Measurements from ENCODE around the gene CRAMP1.
"Not testable (repeated sequence)": the region's sequence is repeated elsewhere in the genome, so short reads cannot be mapped to it uniquely, and the experiment has no call there.

Gene CRAMP1

GRCh38 chr16:1581804-1582203, 30.4 kb upstream of the CRAMP1 start:
- no peak for TF ChIP-seq CTCF (IDR thresholded peaks at IDR 0.05; ENCODE audit: low read depth, low read length, missing control alignments)
- DNase-seq (ENCODE audit: extremely low read depth, low read depth): no peak
- no peak overlapping the region for H3K4me3 ChIP-seq (replicated peaks; ENCODE audit: low read depth, low read length)

- no peak for DNase-seq (ENCODE audit: extremely low read depth, low read depth)
- TF ChIP-seq CTCF (IDR thresholded peaks at IDR 0.05; ENCODE audit: low read depth, low read length, missing control alignments): no peak
- H3K4me3 ChIP-seq (replicated peaks; ENCODE audit: low read depth, low read length): no peak overlapping the region
Observed at GRCh38 chr16:1583180-1583579, 29.0 kb upstream of the CRAMP1 start.

DNA sequence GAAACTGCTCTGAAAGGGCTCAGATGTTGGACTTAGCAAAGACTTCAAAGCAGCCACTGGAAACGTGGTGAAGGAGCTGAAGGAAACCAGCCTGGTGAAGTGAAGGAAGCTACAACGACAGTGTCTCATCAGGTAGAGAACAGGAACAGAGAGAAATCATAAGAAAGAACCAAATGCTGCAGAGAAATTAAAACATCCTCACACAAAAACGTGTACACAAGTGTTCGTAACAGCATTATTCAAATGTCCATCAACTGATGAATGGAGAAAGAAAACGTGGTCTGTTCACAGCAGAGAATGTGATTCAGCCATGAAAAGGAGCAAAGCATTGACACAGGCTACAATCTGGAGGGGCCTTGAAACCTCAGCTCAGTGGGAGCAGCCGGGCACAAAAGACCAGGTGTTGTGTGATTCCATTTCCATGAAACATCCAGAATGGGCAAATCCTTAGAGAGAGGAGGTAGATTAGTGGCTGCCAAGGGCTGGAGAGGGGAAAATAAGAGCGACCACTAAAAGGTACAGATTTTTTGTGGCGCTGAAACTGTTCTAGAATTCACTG, 27.2 kb upstream of the CRAMP1 start:
- H3K4me3 ChIP-seq (replicated peaks; ENCODE audit: low read depth, low read length): no peak overlapping the region
- no peak for DNase-seq (ENCODE audit: extremely low read depth, low read depth)
- no peak for TF ChIP-seq CTCF (IDR thresholded peaks at IDR 0.05; ENCODE audit: low read depth, low read length, missing control alignments)

DNA sequence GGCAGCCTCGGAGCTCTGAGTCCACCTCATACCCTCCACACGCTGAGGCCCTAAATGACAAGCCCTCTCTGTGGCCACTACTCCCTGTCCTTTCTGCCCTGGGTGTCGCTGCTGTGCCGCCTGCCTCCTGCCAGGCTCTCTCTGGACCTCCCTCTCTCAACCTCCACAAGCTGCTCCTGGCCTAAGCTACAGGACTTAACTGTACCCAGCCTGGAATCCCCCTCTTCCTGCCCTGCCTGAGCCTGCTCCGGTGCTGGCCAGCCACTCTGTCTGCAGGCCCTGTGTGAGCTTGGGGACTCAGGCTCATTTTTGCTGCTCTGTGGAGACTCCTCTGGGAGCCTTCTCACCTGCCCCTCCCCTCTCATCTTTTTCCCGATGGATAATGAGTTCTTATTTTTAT, 21.8 kb upstream of the CRAMP1 start:
- TF ChIP-seq CTCF (IDR thresholded peaks at IDR 0.05; ENCODE audit: low read depth, low read length, missing control alignments): no peak
- no peak for DNase-seq (ENCODE audit: extremely low read depth, low read depth)
- H3K4me3 ChIP-seq (replicated peaks; ENCODE audit: low read depth, low read length): no peak overlapping the region

- H3K4me3 ChIP-seq (replicated peaks; ENCODE audit: low read depth, low read length): no peak overlapping the region
- no peak for DNase-seq (ENCODE audit: extremely low read depth, low read depth)
- no peak for TF ChIP-seq CTCF (IDR thresholded peaks at IDR 0.05; ENCODE audit: low read depth, low read length, missing control alignments)
Observed at GRCh38 chr16:1590930-1591705, 21.0 kb upstream of the CRAMP1 start.

DNA sequence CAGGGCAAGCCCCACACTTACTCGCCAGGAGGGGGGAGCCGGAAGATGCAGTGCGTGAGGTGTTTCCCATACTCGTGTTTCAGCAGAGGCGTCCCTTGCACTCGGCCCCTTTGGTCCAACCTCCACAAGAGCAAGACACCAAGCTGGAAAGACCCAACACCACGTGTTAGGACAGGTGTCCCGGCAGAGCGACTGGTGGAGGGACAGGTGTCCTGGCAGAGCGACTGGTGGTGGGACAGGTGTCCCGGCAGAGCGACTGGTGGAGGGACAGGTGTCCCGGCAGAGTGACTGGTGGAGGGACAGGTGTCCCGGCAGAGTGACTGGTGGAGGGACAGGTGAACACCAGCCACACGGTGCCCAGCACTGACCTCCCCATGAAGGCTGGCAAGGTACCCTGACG, 19.7 kb upstream of the CRAMP1 start:
- DNase-seq (ENCODE audit: extremely low read depth, low read depth): no peak
- no peak for TF ChIP-seq CTCF (IDR thresholded peaks at IDR 0.05; ENCODE audit: low read depth, low read length, missing control alignments)
- no peak overlapping the region for H3K4me3 ChIP-seq (replicated peaks; ENCODE audit: low read depth, low read length)

- DNase-seq (ENCODE audit: extremely low read depth, low read depth); H3K4me3 ChIP-seq (replicated peaks; ENCODE audit: low read depth, low read length): not testable (repeated sequence)
Observed at GRCh38 chr16:1595511-1595910, 16.6 kb upstream of the CRAMP1 start.

All from HFF-Myc (cell line).